DMS114 treated with DMSO at 0.1 percent for 48 hours (cell line): ENCODE measurements around the gene HTRA2.
A peak's percentile ranks its signal among the peaks of the same experiment; 100 is the strongest.
"Not testable (repeated sequence)": the region's sequence is repeated elsewhere in the genome, so short reads cannot be mapped to it uniquely, and the experiment has no call there.

ENCODE experiments used
- DNase-seq: peaks from one replicate; lab custom pipeline; 2025; ENCODE audit not compliant: unreplicated experiment; lab: John Stamatoyannopoulos, UW

Gene HTRA2

GRCh38 chr2:74529357-74530238, at the start of gene HTRA2, which contains the start of gene AUP1:
HTRA2 (plus strand) TSS chr2:74529933; CDS start chr2:74530007, 74 bp downstream.
AUP1 (minus strand) TSS chr2:74529706; CDS start chr2:74529629, 77 bp downstream.
- DNase-seq, result peak; percentile 96

GRCh38 chr2:74481431-74481830, 48.3 kb upstream of the HTRA2 start:
- DNase-seq, result no peak

GRCh38 chr2:74481961-74482800, 47.6 kb upstream of the HTRA2 start:
- DNase-seq, result no peak

GRCh38 chr2:74482801-74483674, 46.7 kb upstream of the HTRA2 start, which contains the start of the genes CCDC142 and TTC31:
CCDC142 (minus strand) TSS chr2:74482998; CDS start chr2:74482837, 161 bp downstream.
TTC31 (plus strand) TSS chr2:74483081; CDS start chr2:74483096, 15 bp downstream.
- peak; percentile 98 for DNase-seq

- not testable (repeated sequence) for DNase-seq
Observed at GRCh38 chr2:74483675-74484164, 46.0 kb upstream of the HTRA2 start.

- DNase-seq, result no peak
Observed at GRCh38 chr2:74486141-74486540, 43.6 kb upstream of the HTRA2 start.

GRCh38 chr2:74488643-74489481, 40.9 kb upstream of the HTRA2 start:
- DNase-seq, result no peak

- no peak for DNase-seq
Observed at GRCh38 chr2:74489906-74490305, 39.8 kb upstream of the HTRA2 start.

GRCh38 chr2:74491648-74492544, 37.8 kb upstream of the HTRA2 start:
- no peak for DNase-seq

GRCh38 chr2:74493546-74493945, 36.2 kb upstream of the HTRA2 start:
- DNase-seq, result no peak

GRCh38 chr2:74495440-74495839, 34.3 kb upstream of the HTRA2 start:
- DNase-seq, result no peak

- no peak for DNase-seq
Observed at GRCh38 chr2:74496997-74497776, 32.5 kb upstream of the HTRA2 start.

GRCh38 chr2:74497777-74498499, 31.8 kb upstream of the HTRA2 start:
- no peak for DNase-seq

- no peak for DNase-seq
Observed at GRCh38 chr2:74498500-74499266, 31.1 kb upstream of the HTRA2 start.

- DNase-seq, result no peak
Observed at GRCh38 chr2:74499267-74499939, 30.3 kb upstream of the HTRA2 start, which contains the start of gene LBX2. LBX2 (minus strand) TSS chr2:74499603; CDS start chr2:74499537, 66 bp downstream.
